Stimulated activated CD8-positive, alpha-beta memory T cell treated with anti-CD3 and anti-CD28 coated beads, Interleukin-12 subunit alpha, Interleukin-12 subunit beta, amount 100 ng/mL, for 24 hours (primary cell): ENCODE results near the gene DEDD2.

ENCODE experiments used
- DNase-seq: peaks from one replicate; pipeline ENCODE4 v3.0.0-alpha.2; 2020; ENCODE audit errors: extremely low read depth

The DEDD2 gene

DNA sequence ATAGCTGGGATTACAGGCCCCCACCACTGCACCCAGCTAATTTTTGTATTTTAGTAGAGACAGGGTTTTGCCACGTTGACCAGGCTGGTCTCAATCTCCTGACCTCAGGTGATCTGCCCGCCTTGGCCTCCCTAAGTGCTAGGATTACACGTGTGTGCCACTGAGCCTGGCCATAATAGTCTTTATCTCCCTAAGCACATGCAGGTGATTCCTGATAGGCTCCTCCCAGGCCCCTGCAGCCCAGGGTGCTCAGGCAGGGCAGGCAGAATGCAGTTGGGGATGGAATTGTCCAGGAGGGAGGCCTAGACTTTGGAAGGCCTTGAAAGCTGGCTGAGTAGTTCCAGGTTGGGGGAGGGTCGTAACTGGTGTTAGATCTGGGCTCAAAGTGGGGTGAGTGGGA is 11.2 kb upstream of the DEDD2 start:
- no peak for DNase-seq

DNA sequence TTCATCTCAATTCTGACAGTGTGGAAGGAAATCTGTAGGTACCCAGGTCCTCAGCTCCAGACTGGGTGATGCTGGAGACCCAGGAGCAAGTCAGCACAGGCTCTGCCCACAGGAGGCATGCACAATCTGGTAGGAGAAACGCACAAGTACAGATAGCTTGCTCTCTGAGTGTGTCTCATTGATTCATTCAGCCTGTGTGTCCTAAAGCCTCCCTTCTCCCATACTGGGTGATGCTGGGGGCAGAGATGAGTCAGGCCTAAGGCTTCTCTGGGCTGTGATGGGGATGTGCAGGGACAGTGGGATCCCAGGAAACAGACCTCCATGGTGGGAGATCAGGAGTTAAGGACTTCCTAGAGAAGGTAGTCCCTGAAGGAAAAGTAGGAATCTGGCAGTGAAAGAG is 9.4 kb upstream of the DEDD2 start:
- DNase-seq, result no peak

DNA sequence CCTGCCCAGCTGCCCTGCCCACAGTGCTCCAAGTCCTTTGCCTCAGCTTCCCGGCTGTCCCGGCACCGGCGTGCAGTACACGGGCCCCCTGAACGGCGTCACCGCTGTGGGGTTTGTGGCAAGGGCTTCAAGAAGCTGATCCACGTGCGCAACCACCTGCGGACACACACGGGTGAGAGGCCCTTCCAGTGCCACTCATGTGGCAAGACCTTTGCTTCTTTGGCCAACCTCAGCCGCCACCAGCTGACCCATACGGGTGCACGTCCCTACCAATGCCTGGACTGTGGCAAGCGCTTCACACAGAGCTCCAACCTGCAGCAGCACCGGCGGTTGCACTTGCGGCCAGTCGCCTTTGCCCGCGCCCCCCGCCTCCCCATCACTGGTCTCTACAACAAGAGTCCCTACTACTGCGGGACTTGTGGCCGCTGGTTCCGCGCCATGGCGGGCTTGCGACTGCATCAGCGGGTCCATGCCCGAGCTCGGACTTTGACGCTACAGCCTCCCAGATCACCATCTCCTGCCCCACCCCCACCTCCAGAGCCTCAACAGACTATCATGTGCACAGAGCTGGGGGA is 8.3 kb upstream of the DEDD2 start:
- no peak for DNase-seq

DNA sequence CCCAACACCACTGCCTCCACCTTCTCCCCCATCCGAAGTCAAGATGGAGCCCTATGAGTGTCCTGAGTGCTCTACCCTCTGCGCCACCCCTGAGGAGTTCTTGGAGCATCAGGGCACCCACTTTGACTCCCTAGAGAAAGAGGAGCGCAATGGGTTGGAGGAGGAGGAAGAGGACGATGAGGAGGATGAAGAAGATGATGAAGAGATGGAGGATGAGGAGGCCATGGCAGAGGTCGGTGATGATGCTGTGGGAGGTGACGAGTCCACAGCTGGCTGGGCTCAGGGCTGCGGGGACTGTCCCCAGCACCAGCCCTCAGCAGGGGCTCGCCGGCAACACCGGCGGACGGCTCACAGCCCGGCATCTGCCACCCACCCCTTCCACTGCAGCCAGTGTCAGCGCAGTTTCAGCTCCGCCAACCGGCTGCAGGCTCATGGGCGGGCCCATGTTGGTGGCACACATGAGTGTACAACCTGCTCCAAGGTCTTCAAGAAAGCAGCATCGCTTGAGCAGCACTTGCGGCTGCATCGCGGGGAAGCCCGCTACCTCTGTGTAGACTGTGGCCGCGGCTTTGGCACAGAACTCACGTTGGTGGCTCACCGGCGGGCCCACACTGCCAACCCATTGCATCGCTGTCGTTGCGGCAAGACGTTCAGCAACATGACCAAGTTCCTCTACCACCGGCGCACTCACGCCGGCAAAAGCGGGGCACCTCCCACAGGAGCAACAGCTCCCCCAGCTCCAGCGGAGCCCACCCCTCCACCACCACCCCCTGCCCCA is 7.7 kb upstream of the DEDD2 start:
- DNase-seq, result no peak

DNA sequence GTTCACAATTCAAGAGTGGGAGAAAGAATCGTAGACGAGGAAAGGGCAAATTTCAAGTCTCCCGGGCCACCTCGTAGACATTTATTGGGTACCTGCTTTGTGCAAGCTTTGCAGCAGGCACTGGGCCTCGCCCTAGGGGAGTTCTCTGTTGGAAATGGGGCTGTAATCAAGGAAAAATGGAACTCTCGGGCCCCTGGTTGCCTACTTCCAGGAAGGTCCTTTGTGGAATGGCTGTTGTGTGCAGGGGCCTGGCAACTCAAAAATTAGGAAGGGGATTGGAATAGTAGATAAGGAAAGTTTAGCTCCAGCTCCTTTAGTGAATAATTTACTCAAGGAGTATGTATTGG is 3.2 kb upstream of the DEDD2 start:
- no peak for DNase-seq

DNA sequence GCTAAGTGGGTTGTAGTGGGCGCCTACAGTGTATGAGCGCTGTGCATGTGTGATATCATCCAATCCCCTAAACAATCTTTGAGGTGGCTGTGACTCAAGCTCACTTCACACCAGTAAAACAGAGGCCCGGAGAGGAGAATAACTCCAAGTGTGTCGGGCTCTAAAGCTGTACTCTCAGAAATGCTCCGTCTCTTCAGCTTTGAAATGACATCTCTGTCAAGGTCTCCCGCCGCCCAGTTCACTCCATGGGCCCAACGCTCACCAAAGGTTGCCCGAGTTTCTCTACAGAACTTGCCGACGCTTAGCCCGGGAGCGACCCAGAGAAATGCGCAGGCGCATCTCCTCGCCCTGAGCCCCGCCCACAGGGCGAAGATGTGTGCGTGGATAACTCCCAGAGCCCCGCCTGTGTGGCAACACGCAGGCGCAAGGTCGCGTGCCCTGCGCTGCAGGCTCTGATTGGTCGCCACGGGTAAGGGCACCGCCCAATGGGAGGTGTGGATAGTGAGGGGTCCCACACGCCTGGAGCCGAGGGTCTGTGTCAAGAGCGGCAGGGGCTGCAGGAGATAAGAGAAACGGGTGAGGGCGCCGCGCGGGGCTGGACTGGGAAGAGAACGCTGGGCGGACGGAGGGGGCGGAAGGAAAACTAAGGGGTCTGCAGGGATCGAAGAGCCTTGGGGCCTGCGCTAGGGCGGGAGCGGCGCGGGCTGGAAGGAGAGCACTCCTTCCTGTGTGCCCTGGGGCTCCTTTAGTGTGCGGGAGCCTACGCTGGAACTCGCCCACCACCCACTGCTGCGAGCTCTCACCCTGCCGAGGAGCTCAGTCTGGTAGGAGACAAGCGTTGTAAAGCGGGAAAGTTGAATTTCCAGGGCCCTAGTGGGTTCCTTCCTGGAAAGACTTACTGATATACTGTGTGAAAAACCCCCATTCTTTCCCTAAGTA is 2.6 kb upstream of the DEDD2 start, which contains the start of gene ZNF526:
Gene ZNF526 (plus strand): TSS at position 501 of the 939 bp plus-strand sequence. CDS start 4,092 bp downstream, outside the sequence.
- peak; percentile 89 for DNase-seq

DNA sequence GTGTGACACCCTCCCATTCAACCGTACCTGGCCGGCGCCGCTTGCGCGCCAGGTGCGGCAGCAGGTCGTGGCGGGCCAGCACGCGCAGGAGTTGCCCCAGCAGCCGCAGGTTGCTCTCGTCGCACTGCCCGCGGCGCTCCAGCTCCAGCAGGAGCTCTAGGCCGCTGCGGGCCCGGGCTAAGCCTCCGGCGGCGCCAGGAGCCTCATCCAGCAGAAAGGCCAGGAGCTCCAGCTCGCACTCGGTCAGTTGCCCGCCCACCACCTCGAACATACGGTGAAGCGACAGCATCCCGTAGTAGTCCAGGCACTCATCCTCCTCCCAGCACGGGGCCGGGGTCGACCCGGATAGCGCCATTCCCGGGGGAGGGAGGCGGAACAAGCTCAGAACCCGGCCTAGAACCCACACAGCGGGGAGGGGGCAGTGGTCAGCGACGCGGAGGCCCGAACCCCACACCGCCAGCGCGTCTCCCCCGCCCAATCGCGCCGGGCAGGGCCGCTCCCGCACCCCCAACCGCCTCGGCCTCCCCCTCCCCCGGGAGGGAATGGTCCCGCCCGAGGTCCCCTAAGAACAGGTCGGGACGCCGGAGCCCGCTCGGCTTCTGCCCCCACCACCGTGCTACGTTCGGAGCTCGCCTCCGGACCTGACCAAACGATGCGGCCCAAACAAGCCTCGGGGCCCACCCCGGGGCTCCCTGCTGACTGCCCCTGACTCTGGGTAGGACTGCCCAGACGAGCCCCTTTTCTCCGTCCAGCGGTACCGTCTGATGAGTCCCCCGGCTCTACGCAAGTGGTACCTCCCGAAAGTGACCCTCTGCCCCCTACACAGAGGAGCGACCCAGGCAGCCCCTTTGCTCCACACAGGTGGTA is 591 bp downstream of the DEDD2 start:
- DNase-seq, result no peak

DNA sequence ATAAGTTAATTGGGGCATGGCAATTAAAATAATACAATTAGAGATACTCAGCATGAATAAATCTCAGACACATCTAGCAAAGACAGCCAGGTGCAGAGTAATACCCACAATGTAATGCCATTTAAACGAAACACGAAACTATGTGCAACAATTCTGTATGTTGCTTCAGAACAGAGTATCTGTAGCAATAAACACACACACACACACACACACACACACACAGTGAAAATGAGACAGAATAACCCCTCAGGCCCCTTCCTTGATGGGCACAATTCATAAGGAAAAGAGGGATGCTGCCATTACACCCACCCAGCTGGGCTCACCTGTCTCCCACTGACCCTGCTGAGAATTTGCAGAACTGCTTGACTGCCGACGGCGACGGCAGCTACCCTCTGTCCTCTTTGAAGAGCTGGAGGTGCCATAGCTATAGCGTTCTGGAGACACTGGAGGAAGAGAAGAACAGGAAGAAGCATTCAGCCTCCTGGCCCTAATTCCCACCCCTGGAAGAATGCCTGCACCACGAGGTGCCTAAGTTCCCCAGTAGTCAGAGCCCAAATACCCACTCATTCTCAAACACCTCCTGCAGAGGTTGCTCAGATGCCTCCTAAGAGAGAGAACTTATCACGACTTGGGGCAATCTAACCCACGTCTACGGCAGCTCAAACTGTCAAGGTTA is 2.5 kb downstream of the DEDD2 start:
- DNase-seq, result no peak

DNA sequence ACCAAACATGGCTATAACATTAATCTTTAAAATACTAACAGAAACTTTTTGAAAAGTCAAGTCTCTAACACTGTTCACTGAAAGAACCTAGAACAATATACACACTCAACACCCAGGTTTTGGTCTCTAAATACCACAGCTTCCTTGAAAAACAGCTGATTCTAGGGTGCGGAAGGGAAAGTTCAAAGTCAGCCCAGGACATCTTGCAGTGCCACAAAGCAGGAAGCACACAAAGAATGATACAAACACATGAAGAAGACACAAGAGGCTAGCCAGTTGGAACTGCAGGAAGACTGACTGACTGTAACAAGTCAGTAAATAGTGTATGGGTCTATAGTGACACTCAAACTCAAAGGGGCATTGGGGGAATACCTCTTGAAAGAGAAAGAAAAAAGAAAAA is 4.6 kb downstream of the DEDD2 start:
- no peak for DNase-seq

DNA sequence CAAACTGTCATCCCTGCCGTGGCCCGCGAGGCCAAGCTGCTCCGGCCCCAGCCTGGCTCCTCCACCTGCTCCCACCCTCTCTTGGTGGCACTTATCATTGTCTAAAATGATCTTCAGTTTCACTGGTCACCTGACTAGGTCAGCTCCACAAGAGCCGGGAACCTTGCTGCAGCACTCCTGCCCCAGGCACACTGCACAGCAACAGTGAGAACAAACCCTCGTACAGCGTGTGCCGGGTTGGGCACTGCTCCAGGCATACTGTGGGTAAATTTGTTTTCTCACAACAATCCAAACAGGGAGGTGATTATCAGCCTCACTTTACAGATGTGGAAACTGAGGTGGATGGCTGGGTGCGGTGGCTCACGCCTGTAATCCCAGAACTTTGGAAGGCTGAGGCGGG is 8.9 kb downstream of the DEDD2 start:
- DNase-seq, result no peak

DNA sequence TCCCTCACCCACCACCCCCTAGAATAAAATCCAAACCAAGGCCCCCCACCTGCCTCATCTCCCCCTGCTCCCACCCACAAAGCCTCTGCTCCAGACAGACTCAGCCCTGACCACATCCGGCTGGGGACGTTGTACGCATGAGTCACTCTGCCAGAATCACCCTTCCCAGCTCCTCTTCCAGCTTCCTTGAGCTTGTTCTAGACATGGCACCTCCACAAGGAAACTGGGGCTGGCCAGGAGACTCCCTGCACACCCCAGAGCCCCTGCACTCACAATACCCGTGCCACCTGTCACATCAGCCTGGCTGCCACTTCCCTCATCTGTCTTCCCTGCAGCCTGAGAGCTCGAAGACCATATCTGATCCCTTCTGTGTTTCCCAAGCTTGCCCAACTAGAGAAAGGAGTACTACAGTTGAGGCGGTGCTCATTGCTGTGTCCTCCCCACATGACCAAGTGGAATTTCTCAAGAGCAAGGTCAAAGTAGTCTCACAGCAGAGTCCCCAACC is 9.7 kb downstream of the DEDD2 start:
- no peak for DNase-seq

DNA sequence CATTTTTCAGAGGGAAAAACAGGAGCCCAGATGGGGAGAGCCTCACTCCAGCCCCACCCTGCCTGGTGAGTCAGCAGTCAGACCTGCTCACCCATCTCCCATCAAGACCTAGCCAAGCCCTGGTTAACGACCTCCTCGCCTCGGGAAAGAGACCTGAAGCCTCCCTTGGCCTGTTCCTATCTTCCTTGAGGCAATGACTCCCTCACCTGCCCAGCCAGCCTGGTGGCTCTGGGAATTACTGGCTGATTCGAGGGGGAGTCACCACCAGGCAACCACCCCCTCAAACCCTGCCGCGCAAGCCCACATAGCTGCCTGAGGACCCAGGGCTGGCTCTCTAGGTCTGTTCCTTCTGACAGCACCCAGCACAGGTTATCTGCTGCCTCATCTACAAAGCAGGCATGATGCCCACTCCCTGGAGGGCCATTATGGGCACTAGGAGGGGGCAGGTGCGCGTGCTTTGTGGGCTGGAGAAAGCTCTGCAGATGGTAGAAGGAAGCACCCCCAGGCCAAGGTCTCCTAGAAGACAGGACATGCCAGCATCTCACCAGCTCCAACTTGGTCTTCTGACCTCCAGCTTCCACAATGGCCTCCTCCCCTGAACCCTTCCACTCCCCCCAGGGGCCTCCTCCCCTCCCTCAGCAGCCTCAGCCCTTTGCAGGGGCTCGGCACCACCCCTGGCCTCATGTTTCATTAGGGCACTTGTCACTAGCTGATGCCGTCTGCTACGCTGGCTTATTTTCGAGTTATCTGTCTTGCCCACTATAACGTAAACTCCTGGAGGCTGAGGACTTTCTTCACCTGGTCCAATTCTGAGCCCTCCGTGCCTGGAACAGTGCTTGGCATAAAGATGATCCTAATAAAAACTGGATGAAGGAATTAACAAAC is 10.4 kb downstream of the DEDD2 start:
- no peak for DNase-seq

DNA sequence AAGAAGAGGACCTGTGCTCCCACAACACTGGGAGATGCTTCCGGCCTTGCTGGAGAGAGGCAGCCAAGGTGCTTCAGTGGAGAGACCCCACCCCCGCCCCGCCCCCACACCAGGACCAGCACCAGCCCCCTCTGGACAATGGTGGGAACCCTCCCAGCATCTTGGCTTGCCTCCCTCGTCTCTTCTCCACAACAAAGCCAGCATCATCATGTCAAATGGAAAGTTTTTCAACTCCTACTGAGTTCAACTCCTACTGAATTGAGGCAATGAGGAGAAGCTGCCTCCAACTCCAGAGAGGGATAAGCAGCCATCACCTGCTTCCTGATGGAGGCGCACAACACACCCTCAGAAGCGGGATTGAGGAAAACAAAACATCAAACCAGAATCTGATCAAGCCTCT is 12.8 kb downstream of the DEDD2 start:
- DNase-seq, result no peak

DNA sequence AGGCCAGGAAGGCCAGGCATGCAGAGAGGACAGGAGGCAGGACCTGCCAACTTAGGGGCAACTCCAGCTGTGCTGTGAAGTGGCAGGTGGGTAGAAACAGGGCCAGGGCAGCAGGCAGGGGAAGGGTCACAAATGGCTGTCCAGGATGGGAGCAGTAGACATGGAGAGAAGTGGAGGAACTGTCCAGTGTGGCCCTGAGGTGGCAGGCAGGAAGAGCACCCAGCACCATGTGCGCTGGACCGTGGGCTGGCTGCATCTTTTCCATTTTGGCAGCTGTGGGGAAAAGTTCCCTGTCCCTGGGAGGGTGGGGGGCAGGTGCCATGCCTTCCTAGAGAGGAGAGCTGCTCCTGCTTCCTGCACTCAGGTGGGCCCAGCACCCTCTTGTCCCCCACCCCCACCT is 13.8 kb downstream of the DEDD2 start:
- no peak for DNase-seq

DNA sequence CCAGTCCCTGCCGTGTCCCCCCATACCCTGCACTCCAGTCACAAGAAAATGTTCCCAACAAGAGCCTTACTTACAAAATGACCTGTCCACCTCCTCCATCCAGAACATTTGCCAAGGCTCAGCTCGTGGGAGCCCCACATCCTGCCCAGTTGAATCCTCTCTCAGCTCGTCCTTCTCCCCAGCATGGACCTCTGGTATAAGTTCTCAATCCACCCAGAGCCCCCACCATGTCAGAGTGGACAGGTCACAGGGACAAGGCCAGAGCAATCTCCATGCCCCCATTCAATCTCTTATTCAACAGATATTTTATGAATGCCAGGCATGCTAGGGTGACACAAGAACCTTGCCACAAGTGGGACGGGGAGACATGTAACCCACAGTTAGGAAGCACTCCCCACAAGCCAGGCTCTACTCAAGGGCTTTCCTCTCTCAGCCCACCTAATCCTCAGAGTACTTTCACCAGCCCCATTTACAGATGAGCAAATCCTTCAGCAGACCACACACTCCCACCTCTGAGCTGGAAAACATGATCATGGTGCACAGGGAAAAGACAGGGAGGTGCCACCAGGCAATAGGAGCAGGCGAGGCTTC is 15.1 kb downstream of the DEDD2 start:
- no peak for DNase-seq

DNA sequence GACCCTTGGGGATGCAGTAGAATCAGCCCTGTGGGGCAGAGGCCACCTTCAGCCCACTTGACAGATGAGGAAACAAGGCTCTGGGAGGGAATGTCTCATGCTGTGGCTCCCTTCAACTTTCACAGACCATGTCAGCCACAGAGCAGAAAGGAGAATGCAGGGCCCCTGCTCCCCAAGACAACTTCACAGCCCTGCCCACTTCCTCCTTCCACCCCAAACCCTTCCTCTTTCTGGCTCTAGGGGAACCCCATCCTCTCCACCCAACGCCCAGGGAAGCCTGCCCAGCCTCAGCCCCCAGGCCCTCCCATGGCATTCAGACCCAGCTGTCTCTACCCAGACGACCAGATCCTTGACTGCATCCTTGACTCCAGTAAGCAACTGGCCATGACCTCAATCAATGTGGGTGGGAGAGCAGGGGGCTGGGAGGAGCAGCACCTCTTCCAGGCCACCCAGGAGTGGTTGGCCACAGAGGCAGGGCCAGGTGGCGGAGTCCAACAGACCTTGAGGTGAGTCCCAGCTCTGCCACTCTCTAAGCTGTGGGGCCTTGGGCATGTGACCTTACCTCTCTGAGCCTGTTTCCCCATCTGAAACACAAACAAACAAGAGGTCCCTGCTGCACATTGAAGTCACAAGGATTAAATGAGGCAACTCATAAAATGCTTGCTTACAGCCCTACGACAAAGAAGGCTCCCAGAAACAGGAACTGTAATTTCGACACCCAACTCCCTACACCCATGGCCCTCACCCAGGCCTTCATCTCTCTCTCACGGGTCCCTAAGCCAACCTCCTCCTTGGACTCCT is 15.8 kb downstream of the DEDD2 start:
- DNase-seq, result no peak

DNA sequence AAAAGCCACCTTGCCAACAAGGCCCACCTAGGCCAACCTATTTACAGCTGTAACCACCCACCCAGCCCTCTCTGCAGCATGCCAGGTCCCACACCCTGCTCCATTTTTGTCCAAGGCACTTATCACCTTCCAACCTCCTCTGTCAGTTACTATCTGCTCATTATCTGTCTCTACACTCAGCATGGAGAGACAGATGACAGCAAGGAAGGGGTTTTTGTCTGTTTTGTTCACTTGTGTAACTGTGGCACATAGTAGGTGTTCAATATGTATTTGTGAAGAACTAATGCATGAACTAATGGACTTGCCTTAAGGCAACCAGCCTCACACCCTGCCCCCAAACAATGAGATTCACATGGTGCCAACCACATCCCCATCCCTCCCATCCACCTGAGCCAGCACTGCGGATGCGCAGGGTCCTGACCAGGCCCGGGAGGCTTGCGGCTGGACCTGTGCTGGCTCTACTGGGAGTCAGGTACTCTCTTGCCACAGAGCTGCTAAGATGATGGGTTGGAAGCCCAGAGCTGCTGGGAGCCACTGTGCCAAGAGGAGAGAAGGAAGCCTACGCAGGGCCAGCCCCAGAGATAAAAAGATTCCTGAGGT is 17.3 kb downstream of the DEDD2 start:
- no peak for DNase-seq

DNA sequence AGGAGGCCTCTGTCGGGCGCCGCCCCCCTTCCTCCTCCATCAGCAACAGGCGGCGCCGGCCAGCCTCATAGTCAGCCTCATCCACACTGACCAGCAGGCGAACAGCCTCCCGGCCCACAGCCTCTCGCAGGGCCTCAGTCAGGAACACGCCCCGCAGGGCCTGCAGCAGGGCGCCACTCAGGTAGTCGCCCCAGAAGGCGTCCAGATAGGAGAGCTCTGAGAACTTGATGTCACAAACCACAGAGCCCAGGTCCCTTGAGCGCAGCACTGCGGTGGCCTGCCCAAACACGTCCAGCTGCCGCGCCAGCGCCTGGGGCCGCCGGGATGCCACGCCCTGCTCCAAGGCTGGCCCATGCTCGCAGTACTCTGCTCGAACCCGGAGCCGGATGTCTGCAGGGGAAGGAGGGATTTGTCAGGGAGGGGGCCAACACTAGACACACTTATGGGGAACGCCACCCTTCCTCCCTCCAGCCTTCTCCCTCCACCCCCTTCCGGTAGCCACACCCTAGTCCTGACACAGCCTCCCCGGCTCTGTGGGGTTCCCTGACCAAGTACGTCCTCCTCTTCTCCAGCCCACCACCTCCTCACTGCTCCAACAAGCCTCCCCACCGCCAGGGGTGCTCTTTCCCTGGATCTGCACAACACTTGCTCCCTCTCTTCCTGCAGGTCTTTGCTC is 17.9 kb downstream of the DEDD2 start:
- DNase-seq, result no peak
